GM12873 (cell line): ENCODE measurements around the gene CEP112.

Experiments used
- CTCF ChIP-seq: IDR thresholded peaks from 2 replicates; pipeline ENCODE4 v1.5.1; 2012; ENCODE audit warnings: low read depth, mild to moderate bottlenecking, moderate library complexity, low read length, control low read depth; ENCODE audit not compliant: insufficient read depth; ENCODE audit errors: missing control alignments

Gene CEP112

DNA sequence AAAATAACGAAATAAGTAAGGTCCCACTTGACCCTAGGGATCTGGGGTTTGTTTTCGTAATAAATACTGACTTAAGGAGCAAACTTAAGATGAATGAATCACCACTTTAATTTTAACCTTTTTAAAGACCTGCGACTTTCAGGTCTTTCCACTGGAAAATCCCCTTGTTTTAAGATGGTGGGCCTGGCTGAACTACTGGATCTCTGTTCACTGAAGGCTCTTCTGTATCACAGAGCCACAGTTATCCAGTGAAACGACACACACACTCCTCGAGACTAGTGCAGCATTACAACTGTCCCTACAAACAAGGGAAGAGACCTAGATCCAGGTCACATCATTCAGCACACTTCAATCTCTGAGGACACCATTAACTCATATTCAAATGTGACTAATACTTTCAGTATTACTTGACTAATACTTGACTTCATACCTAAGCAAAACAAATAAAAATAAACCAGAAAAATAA, 299.0 kb downstream of the CEP112 start:
- no peak for TF ChIP-seq CTCF

- TF ChIP-seq CTCF = no peak
These were observed 300.6 kb downstream of the CEP112 start for GRCh38 chr17:65891231-65891735.

GRCh38 chr17:65888649-65889048, 303.3 kb downstream of the CEP112 start:
- no peak for TF ChIP-seq CTCF

- no peak for TF ChIP-seq CTCF
These were observed 305.4 kb downstream of the CEP112 start for GRCh38 chr17:65886315-65887245.

GRCh38 chr17:65885541-65886312, 306.2 kb downstream of the CEP112 start:
- no peak for TF ChIP-seq CTCF

DNA sequence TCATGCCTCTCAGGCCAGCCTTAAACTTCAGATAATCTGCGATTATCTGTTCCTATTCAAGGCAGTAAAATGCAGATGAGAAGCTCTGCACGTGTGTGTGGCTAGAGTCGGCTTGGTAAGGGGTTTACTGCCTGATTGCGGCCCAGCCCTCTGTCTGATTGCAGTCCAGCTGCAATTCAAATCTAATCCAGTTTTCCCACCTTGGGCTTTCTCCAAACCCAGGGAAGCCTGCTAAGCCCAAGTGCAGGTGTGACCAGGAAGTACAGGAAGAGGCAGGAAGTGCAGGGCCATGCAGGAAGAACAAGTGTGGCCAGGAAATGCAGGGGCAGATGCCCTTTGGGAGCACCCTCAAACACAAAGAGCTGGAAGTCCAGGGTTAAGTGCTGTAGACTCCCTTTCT, 314.9 kb downstream of the CEP112 start:
- TF ChIP-seq CTCF = no peak

GRCh38 chr17:65868881-65869280, 323.1 kb downstream of the CEP112 start:
- TF ChIP-seq CTCF = no peak
